GM19455 (cell line): ENCODE data around the gene PRCC.
"Not testable (repeated sequence)": the region's sequence is repeated elsewhere in the genome, so short reads cannot be mapped to it uniquely, and the experiment has no call there.

Experiments
- ATAC-seq: cut with Tn5 transposase; IDR thresholded peaks from one replicate; pipeline ENCODE4 v1.9.1; 2021; ENCODE audit not compliant: unreplicated experiment

Gene PRCC

GRCh38 chr1:156744344-156744743, 23.0 kb upstream of the PRCC start:
- no peak for ATAC-seq

DNA sequence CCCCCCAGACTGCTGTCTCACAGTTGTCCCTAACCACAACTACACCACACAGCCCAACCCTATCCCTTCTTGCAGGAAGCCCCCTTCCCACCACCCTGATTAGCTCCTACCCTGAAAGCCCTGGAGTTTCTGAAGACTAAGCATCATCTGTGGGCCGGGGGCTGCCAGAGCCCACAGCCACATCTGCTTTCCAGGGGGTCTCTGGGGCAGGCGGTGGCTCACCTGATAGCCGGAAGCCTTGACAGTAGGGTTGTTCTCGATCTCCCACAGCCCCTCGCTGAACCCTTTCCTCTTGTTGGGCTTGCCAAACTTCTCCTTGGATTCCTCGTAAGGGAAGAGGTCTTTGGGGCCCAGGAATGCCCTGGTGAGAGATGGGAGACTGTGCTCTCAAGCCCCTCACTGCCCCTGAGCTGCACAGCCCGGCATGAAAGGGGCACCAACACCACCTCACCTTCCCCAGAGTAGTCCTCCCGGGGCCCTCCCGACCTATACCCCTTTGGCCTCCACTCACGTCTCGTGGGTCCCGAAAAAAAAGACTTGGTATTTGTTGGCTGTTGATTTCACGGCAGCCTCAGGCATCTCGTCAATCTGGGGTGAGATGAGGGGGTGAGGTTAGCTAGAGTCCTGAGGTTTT, 22.4 kb upstream of the PRCC start:
- no peak for ATAC-seq

- no peak for ATAC-seq
Observed at GRCh38 chr1:156745881-156746280, 21.5 kb upstream of the PRCC start.

DNA sequence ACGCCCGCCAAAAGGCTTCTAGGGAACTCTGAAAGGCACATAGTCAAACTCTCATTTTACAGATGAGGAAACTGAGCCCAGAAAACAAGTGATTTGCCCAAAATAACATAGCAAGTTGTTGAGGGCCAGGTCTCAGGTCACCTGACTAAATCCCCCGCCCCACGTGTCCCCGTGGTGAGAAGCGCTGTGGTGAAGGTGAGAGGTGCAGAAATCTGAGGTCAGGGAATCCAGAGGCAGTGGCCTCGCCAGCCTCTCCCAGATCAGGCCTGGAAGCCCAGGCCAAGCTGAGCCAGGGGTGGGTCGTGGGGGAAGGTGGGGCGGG, 21.0 kb upstream of the PRCC start:
- no peak for ATAC-seq

GRCh38 chr1:156746728-156747631, 20.4 kb upstream of the PRCC start:
- no peak for ATAC-seq

GRCh38 chr1:156747742-156748669, 19.3 kb upstream of the PRCC start:
- ATAC-seq, result no peak

GRCh38 chr1:156748670-156749418, 18.5 kb upstream of the PRCC start:
- ATAC-seq, result no peak

DNA sequence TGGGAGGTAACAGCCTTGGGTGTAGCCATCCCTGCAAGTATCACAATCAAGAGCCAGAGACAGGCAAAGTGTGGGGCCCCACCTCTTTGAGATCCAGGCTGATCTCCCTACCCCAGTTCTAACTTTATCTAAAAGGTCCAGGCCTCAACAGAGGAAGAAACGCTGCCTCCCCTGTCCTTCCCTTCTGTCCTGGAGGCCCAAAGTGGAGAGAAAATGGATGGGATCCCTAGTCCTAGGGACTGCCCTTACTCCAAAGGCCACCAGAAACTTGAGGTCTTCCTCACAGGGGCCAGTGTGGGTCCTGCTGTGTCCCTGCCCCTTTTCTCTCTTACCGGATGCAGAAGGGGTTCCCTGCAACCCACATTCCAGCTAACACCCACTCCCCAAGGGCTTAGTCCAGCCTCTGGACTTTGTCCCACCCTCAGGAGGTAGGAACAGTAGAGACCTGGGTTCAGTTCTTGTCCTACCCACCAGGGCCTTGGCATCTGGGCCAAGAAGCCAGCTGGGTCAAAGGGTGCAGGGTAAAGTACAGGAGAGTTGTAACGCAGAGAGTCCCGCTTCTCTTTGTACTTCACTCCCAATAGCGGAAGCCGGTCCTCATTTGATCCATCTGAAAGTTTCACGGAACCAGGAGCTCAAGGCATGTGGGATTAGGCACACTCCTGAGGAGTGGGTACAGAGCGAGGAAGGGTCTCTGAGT, 17.8 kb upstream of the PRCC start:
- ATAC-seq, result no peak

DNA sequence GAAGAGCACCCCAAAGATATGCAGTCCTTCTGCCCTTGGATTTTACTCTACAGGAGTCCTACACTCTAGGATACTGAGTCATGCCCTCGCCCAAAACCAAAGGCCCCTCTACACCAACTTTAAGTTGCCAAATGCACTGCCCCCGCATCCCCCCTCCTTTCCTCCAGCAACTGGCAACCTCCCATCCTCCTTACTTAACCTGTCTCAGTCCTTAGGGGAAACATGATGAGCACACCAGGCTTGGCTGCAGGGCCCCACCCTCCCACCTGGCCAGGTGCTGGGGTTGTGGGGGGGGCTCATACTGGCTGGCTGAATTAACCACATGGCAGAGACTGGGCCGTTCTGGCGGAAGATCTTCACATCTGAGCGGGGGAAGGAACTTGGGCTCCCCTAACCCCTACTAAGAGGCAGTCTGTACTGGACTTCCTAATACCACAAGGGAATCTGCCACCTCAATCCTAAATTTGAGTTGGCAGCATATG, 17.1 kb upstream of the PRCC start:
- no peak for ATAC-seq

GRCh38 chr1:156750711-156751450, 16.5 kb upstream of the PRCC start:
- peak; percentile 13 for ATAC-seq

DNA sequence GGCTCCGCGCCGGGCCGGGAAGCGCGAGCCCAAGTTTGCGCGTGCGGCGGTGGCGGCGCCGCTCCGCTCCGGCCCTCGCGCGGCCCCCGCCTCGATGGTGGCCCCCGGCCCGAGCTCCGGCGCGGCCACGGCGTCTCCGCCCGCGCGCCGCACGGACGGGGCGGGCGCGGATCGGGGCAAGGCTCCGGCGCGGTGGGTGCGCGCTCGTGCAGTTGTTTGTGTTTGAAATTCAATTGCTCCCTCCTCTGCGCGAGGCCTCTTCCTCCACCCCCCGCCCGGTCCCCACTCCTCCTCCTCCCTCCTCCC, 15.9 kb upstream of the PRCC start, which contains the start of gene HDGF:
Gene HDGF, minus strand, starts transcription at position 225 of the 306 bp plus-strand sequence. CDS start 246 bp downstream, outside the sequence.
- ATAC-seq, result peak; percentile 2

GRCh38 chr1:156751757-156752481, 15.4 kb upstream of the PRCC start:
- ATAC-seq, result peak; percentile 47

- ATAC-seq, result no peak
Observed at GRCh38 chr1:156752843-156753482, 14.4 kb upstream of the PRCC start.

DNA sequence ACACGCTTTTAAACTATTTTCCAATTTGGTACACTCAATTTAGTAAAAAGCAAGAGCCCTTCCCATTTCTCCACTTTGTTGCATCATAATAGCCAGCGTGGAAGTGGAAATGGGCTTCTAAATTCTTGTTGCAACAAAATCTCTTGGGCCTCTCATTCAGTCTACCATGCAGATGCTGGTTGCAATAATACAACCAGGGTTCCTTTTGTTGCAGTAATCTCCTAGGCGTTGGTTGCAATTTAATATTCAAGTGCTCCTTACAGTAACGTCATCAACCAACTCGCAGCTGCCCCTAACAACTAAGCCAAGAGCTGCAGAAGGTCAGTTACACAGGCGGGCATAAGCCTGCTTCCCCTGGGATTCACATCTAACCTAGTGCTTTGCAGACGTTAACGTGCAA, 13.1 kb upstream of the PRCC start:
- no peak for ATAC-seq

GRCh38 chr1:156755527-156755950, 11.8 kb upstream of the PRCC start:
- ATAC-seq, result no peak

- no peak for ATAC-seq
Observed at GRCh38 chr1:156756355-156756754, 11.0 kb upstream of the PRCC start.

DNA sequence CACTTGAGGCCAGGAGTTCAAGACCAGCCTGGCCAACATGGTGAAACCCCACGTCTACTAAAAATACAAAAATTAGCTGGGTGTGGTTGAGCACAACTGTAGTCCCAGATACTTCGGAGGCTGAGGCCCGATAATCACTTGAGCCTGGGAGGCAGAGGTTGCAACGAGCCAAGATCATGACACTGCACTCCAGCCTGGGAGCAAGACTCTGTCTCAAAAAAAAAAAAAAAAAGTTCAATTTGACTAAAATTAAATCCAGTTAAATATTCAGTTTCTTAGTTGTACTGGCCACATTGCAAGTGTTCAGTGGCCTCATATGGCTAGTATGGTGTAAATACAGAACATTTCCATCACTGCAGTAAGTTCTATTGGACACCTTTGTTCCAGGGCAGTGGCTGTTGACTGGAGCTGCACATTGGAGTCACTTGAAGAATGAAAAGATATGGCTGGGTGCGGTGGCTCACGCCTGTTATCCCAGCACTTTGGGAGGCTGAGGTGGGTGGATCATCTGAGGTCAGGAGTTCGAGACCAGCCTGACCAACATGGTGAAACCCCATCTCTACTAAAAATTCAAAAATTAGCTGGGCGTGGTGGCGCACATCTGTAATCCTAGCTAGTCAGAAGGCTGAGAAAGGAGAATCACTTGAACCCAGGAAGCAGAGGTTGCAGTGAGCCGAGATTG, 9.6 kb upstream of the PRCC start:
- ATAC-seq, result not testable (repeated sequence)
